Measurements from ENCODE around the gene TOGARAM2. TPM values are rescaled to one million over a fixed set of nuclear protein-coding genes. Genes with fewer than 3 reads are reported as not detected.
A peak's percentile ranks its signal among the peaks of the same experiment; 100 is the strongest.

TOGARAM2 gene
- polyA plus RNA-seq, 4 donors: under 0.01 to 1.1 (median 0.79) TPM

DNA sequence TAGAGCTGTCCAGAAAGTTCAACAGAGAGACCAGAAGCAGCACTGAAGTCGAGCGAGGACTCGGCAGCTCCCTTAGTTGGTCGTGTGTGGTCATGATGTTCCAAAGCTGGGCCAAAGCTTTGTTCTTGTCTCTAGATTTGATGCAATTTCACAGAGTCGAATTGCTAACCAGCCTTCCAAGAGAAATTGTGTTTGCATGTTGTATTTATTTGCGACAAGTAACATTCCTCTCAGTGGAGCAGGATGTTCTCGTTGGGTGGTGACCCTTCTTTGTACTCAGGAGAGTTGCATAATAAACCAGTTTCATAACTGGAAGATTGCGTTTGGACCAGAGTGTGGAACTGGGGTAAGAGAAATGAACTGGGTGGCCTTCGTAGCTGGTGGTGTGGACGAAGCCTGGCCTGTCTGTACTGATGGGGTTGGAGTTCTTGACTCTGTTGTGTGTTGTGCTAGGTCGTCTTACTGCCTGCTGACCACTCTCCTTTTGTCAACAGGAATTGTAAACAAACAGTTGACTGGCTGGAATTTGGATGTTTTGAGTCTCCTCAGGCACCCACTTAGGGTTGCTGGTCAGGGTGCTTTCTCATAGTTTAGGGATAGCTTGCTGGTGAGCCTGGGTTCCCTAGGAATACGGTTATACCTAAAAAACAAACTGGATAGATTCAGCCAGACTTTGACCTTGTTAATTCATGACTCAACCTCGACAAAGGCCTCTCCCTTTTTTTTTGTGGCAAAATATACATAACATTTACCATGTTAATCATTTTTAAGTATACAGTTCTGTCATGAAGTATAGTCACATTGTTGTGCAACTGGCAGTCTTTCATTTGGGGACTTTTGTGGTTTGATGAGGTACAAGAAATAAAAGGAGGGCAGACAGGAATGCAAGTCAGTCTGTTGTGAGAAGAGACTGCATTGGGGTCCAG, 28.9 kb upstream of the TOGARAM2 start:
- H3K27ac ChIP-seq (ENCODE audit: low read depth in 1 of 3, low read length in 2 of 3): peak overlapping the region in 1 of 3 donors; percentile 65
- peaks cover 0 to 2% (median 0%) of the 10 kb centered on the region in 3 donors for H3K27me3 ChIP-seq (ENCODE audit: control insufficient read depth in 3 of 3, insufficient read depth in 3 of 3, low read length in 3 of 3)
- FAIRE-seq: no peak
- 66 to 69% (median 68%) methylated on average over 13 of the region's 13 CpGs for WGBS, 3 donors
- H3K9me3 ChIP-seq (ENCODE audit: control insufficient read depth in 2 of 2, insufficient read depth in 1 of 2, low read depth in 1 of 2, low read length in 1 of 2): peaks cover 0 to 17% of the 10 kb centered on the region in 2 donors
- H3K4me3 ChIP-seq (ENCODE audit: low read depth in 1 of 3, low read length in 3 of 3): no peak overlapping the region
- H3K36me3 ChIP-seq (ENCODE audit: control insufficient read depth in 3 of 3, insufficient read depth in 2 of 3, low read depth in 1 of 3, low read length in 3 of 3): peaks cover 0 to 7% (median 5%) of the 10 kb centered on the region in 3 donors
- H3K4me1 ChIP-seq (ENCODE audit: control insufficient read depth in 3 of 3, insufficient read depth in 2 of 3, low read depth in 1 of 3, low read length in 2 of 3): no peaks in the 10 kb centered on the region
- peak; percentile 31 to 34 for DNase-seq

- WGBS, 3 donors: 42 to 50% (median 42%) methylated on average over 6 of the region's 6 CpGs
- Histone ChIP-seq H3K27ac (ENCODE audit: low read depth in 1 of 3, low read length in 2 of 3) (peak overlapping the region in 1 of 3 donors; percentile 65), H3K27me3 (ENCODE audit: control insufficient read depth in 3 of 3, insufficient read depth in 3 of 3, low read length in 3 of 3) (peaks cover 0 to 2% (median 0%) of the 10 kb centered on the region in 3 donors), H3K36me3 (ENCODE audit: control insufficient read depth in 3 of 3, insufficient read depth in 2 of 3, low read depth in 1 of 3, low read length in 3 of 3) (peaks cover 0 to 6% (median 5%) of the 10 kb centered on the region in 3 donors), H3K4me3 (ENCODE audit: low read depth in 1 of 3, low read length in 3 of 3) (no peak overlapping the region), H3K4me1 (ENCODE audit: control insufficient read depth in 3 of 3, insufficient read depth in 2 of 3, low read depth in 1 of 3, low read length in 2 of 3) (no peaks in the 10 kb centered on the region), H3K9me3 (ENCODE audit: control insufficient read depth in 2 of 2, insufficient read depth in 1 of 2, low read depth in 1 of 2, low read length in 1 of 2) (peaks cover 0 to 17% of the 10 kb centered on the region in 2 donors)
- peak in 1 of 2 donors; percentile 9 for DNase-seq
- no peak for FAIRE-seq
These were observed 28.3 kb upstream of the TOGARAM2 start for GRCh38 chr2:28952836-28953211.

DNA sequence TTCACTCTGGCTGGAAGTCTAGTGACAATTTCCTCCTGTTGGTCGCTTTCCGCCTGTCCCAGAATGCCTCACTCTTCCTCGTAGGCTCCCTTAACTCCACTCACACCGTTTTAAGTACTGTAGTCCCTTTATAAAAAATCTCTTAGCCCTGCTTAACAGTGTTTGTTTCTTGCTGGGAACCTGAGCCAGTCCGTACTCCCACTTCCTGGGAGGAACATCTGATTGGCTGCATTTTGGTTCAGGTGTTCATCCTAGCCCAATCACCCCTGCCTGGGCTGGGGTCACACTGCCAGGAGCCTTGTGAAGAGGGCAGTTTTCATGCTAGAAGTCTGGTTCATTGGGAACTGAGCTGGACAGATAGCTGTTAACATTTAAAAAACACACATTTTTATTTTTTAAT, 25.6 kb upstream of the TOGARAM2 start:
- H3K4me3 ChIP-seq (ENCODE audit: low read depth in 1 of 3, low read length in 3 of 3): no peak overlapping the region
- peaks cover 0 to under 1% of the 10 kb centered on the region in 2 donors for H3K9me3 ChIP-seq (ENCODE audit: control insufficient read depth in 2 of 2, insufficient read depth in 1 of 2, low read depth in 1 of 2, low read length in 1 of 2)
- FAIRE-seq (no peak), DNase-seq (no peak)
- peaks cover 0 to 2% (median 0%) of the 10 kb centered on the region in 3 donors for H3K27me3 ChIP-seq (ENCODE audit: control insufficient read depth in 3 of 3, insufficient read depth in 3 of 3, low read length in 3 of 3)
- H3K4me1 ChIP-seq (ENCODE audit: control insufficient read depth in 3 of 3, insufficient read depth in 2 of 3, low read depth in 1 of 3, low read length in 2 of 3): no peaks in the 10 kb centered on the region
- no peak overlapping the region for H3K27ac ChIP-seq (ENCODE audit: low read depth in 1 of 3, low read length in 2 of 3)
- WGBS, 3 donors: 37 to 55% (median 49%) methylated on average over 5 of the region's 5 CpGs
- H3K36me3 ChIP-seq (ENCODE audit: control insufficient read depth in 3 of 3, insufficient read depth in 2 of 3, low read depth in 1 of 3, low read length in 3 of 3): no peaks in the 10 kb centered on the region

GRCh38 chr2:28956415-28956826, 24.7 kb upstream of the TOGARAM2 start:
- no peak overlapping the region for H3K27ac ChIP-seq (ENCODE audit: low read depth in 1 of 3, low read length in 2 of 3)
- DNase-seq (peak in 1 of 2 donors; percentile 26), FAIRE-seq (no peak)
- WGBS, 3 donors: 18 to 31% (median 22%) methylated on average over 11 of the region's 11 CpGs
- no peaks in the 10 kb centered on the region for H3K9me3 ChIP-seq (ENCODE audit: control insufficient read depth in 2 of 2, insufficient read depth in 1 of 2, low read depth in 1 of 2, low read length in 1 of 2)
- H3K36me3 ChIP-seq (ENCODE audit: control insufficient read depth in 3 of 3, insufficient read depth in 2 of 3, low read depth in 1 of 3, low read length in 3 of 3): no peaks in the 10 kb centered on the region
- H3K27me3 ChIP-seq (ENCODE audit: control insufficient read depth in 3 of 3, insufficient read depth in 3 of 3, low read length in 3 of 3): peaks cover 0 to 2% (median 0%) of the 10 kb centered on the region in 3 donors
- no peak overlapping the region for H3K4me3 ChIP-seq (ENCODE audit: low read depth in 1 of 3, low read length in 3 of 3)
- H3K4me1 ChIP-seq (ENCODE audit: control insufficient read depth in 3 of 3, insufficient read depth in 2 of 3, low read depth in 1 of 3, low read length in 2 of 3): no peaks in the 10 kb centered on the region

GRCh38 chr2:28956890-28957289, 24.2 kb upstream of the TOGARAM2 start:
- H3K27me3 ChIP-seq (ENCODE audit: control insufficient read depth in 3 of 3, insufficient read depth in 3 of 3, low read length in 3 of 3): peaks cover 0 to 2% (median 0%) of the 10 kb centered on the region in 3 donors
- FAIRE-seq (no peak), DNase-seq (no peak)
- 39 to 86% (median 76%) methylated on average over 15 of the region's 15 CpGs for WGBS, 3 donors
- H3K4me3 ChIP-seq (ENCODE audit: low read depth in 1 of 3, low read length in 3 of 3): no peak overlapping the region
- no peaks in the 10 kb centered on the region for H3K36me3 ChIP-seq (ENCODE audit: control insufficient read depth in 3 of 3, insufficient read depth in 2 of 3, low read depth in 1 of 3, low read length in 3 of 3)
- H3K4me1 ChIP-seq (ENCODE audit: control insufficient read depth in 3 of 3, insufficient read depth in 2 of 3, low read depth in 1 of 3, low read length in 2 of 3): no peaks in the 10 kb centered on the region
- no peak overlapping the region for H3K27ac ChIP-seq (ENCODE audit: low read depth in 1 of 3, low read length in 2 of 3)
- no peaks in the 10 kb centered on the region for H3K9me3 ChIP-seq (ENCODE audit: control insufficient read depth in 2 of 2, insufficient read depth in 1 of 2, low read depth in 1 of 2, low read length in 1 of 2)

DNA sequence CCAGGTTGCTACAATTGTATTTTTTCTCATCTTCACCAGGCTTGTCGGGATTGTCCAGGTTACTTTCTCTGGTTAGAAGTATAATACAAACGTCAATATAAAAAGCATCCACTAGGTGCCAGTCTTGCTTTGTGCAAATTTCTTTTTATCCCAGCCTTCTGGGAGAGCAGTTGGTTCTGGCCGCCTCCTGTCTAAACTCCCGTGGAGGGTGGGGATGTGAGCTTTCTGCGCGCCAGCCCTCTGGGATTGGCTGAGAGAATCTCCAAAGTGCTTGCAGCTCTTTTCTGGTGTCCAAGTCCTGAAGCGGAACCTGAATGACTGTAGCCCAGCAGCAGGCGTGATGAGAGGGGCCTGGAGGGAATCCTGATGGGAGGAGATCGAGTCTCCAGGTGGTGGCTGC, 22.4 kb upstream of the TOGARAM2 start:
- Histone ChIP-seq H3K27me3 (ENCODE audit: control insufficient read depth in 3 of 3, insufficient read depth in 3 of 3, low read length in 3 of 3) (peaks cover 0 to 2% (median 0%) of the 10 kb centered on the region in 3 donors), H3K4me3 (ENCODE audit: low read depth in 1 of 3, low read length in 3 of 3) (no peak overlapping the region), H3K9me3 (ENCODE audit: control insufficient read depth in 2 of 2, insufficient read depth in 1 of 2, low read depth in 1 of 2, low read length in 1 of 2) (no peaks in the 10 kb centered on the region), H3K36me3 (ENCODE audit: control insufficient read depth in 3 of 3, insufficient read depth in 2 of 3, low read depth in 1 of 3, low read length in 3 of 3) (no peaks in the 10 kb centered on the region), H3K4me1 (ENCODE audit: control insufficient read depth in 3 of 3, insufficient read depth in 2 of 3, low read depth in 1 of 3, low read length in 2 of 3) (no peaks in the 10 kb centered on the region), H3K27ac (ENCODE audit: low read depth in 1 of 3, low read length in 2 of 3) (no peak overlapping the region)
- FAIRE-seq (no peak), DNase-seq (peak; percentile 67 to 70)
- WGBS, 3 donors: 19 to 22% (median 22%) methylated on average over 9 of the region's 9 CpGs

DNA sequence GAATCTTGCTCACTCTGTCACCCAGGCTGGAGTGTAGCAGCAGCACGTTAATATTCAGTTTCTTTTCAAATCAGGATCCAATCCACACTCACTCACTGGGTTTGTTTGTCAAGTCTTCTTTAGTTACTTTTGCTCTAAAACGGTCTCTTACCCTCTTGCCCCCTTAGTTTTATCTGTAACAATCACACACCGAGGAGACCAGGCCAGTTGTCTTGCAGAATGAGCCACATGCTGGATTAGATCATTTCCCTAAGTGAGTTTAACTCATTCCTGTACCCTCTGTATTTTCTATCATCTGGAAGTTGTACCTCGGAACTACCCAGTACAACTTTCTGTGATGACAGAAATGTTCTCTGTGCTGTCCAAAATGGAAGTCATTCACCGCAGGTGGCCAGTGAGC, 20.7 kb upstream of the TOGARAM2 start:
- Histone ChIP-seq H3K27me3 (ENCODE audit: control insufficient read depth in 3 of 3, insufficient read depth in 3 of 3, low read length in 3 of 3) (peaks cover 0 to 2% (median 0%) of the 10 kb centered on the region in 3 donors), H3K27ac (ENCODE audit: low read depth in 1 of 3, low read length in 2 of 3) (no peak overlapping the region), H3K36me3 (ENCODE audit: control insufficient read depth in 3 of 3, insufficient read depth in 2 of 3, low read depth in 1 of 3, low read length in 3 of 3) (no peaks in the 10 kb centered on the region), H3K9me3 (ENCODE audit: control insufficient read depth in 2 of 2, insufficient read depth in 1 of 2, low read depth in 1 of 2, low read length in 1 of 2) (no peaks in the 10 kb centered on the region), H3K4me3 (ENCODE audit: low read depth in 1 of 3, low read length in 3 of 3) (no peak overlapping the region), H3K4me1 (ENCODE audit: control insufficient read depth in 3 of 3, insufficient read depth in 2 of 3, low read depth in 1 of 3, low read length in 2 of 3) (no peaks in the 10 kb centered on the region)
- DNase-seq (no peak), FAIRE-seq (no peak)
- 50 to 55% (median 52%) methylated on average over 5 of the region's 5 CpGs for WGBS, 3 donors

DNA sequence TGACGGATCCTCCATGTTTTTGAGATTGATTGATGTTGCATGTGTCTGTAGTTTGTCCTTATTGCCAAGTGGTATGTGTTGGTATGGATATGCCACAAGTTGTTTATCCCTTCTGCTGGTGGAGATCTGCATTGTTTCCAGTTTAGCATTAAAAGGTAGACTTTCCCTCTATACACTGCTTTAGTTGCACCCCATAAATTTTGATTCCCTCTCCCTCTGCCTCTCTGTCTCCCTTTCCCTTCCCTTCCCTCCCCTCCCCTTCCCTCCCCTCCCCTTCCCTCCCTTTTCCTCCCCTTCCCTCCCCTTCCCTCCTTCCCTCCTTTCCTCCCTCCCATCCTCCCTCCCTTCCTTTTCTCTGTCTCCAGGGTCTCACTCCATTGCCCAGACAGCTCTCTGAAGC, 18.6 kb upstream of the TOGARAM2 start:
- peaks cover 0 to 2% of the 10 kb centered on the region in 2 donors for H3K9me3 ChIP-seq (ENCODE audit: control insufficient read depth in 2 of 2, insufficient read depth in 1 of 2, low read depth in 1 of 2, low read length in 1 of 2)
- WGBS, 3 donors: 85 to 94% (median 94%) methylated on average over 1 of the region's 1 CpG
- no peaks in the 10 kb centered on the region for H3K4me1 ChIP-seq (ENCODE audit: control insufficient read depth in 3 of 3, insufficient read depth in 2 of 3, low read depth in 1 of 3, low read length in 2 of 3)
- DNase-seq (no peak), FAIRE-seq (no peak)
- no peak overlapping the region for H3K4me3 ChIP-seq (ENCODE audit: low read depth in 1 of 3, low read length in 3 of 3)
- no peak overlapping the region for H3K27ac ChIP-seq (ENCODE audit: low read depth in 1 of 3, low read length in 2 of 3)
- no peaks in the 10 kb centered on the region for H3K36me3 ChIP-seq (ENCODE audit: control insufficient read depth in 3 of 3, insufficient read depth in 2 of 3, low read depth in 1 of 3, low read length in 3 of 3)
- H3K27me3 ChIP-seq (ENCODE audit: control insufficient read depth in 3 of 3, insufficient read depth in 3 of 3, low read length in 3 of 3): no peaks in the 10 kb centered on the region

Data from small intestine (tissue), 7 donors.